Endothelial cell (in vitro differentiated cells): ENCODE results near the gene ATP5MC2. TPM values are rescaled to one million over a fixed set of nuclear protein-coding genes. Genes with fewer than 3 reads are reported as not detected.
"Not testable (repeated sequence)": the region's sequence is repeated elsewhere in the genome, so short reads cannot be mapped to it uniquely, and the experiment has no call there.

Source experiments
- DNase-seq: peaks from one replicate; pipeline ENCODE4 v3.0.0; 2021; ENCODE audit warnings: low spot score
- H3K27ac Mint-ChIP-seq: one replicate; pipeline ENCODE4 v1.8.0; 2021; ENCODE audit warnings: mixed read lengths, inconsistent platforms; ENCODE audit not compliant: unreplicated experiment
- H3K27me3 Mint-ChIP-seq: one replicate; pipeline ENCODE4 v1.8.0; 2021; ENCODE audit warnings: mild to moderate bottlenecking, moderate library complexity, mixed read lengths, inconsistent platforms; ENCODE audit not compliant: unreplicated experiment
- H3K36me3 Mint-ChIP-seq: one replicate; pipeline ENCODE4 v1.8.0; 2021; ENCODE audit warnings: mild to moderate bottlenecking, low read depth, mixed read lengths, inconsistent platforms; ENCODE audit not compliant: unreplicated experiment
- H3K4me1 Mint-ChIP-seq: one replicate; pipeline ENCODE4 v1.8.0; 2021; ENCODE audit warnings: mild to moderate bottlenecking, mixed read lengths, inconsistent platforms; ENCODE audit not compliant: unreplicated experiment
- H3K4me3 Mint-ChIP-seq: one replicate; pipeline ENCODE4 v1.8.0; 2021; ENCODE audit warnings: mild to moderate bottlenecking, mixed read lengths, inconsistent platforms; ENCODE audit not compliant: unreplicated experiment
- H3K9me3 Mint-ChIP-seq: one replicate; pipeline ENCODE4 v1.8.0; 2021; ENCODE audit warnings: mixed read lengths, inconsistent platforms; ENCODE audit not compliant: unreplicated experiment
- CTCF ChIP-seq: fragments of 200-600 bp; sonication (generic); IDR thresholded peaks from one replicate; pipeline ENCODE4 v1.5.0; 2021; ENCODE audit warnings: antibody characterized with exemption; ENCODE audit not compliant: unreplicated experiment
- total RNA-seq: library from RNA; stranded (reverse); fragmentation: NEBNext Ultra II Directional; extraction: Animal tissue kit (Norgen Biotek cat#: 25700); gene quantifications from one replicate; pipeline ENCODE4 v1.2.1, GENCODE V29; 2021; ENCODE audit not compliant: unreplicated experiment

Gene ATP5MC2
- total RNA-seq, 1 donor from 2014 or later, result 342 TPM

- Mint-ChIP-seq H3K27ac (no peak overlapping the region), H3K4me1 (no peaks in the 10 kb centered on the region), H3K4me3 (no peak overlapping the region), H3K36me3 (no peaks in the 10 kb centered on the region), H3K27me3 (no peaks in the 10 kb centered on the region), H3K9me3 (no peaks in the 10 kb centered on the region)
- TF ChIP-seq CTCF, result no peak
- no peak for DNase-seq
These were observed 31.8 kb downstream of the ATP5MC2 start for GRCh38 chr12:53644133-53644532.

GRCh38 chr12:53643232-53643979, 32.5 kb downstream of the ATP5MC2 start:
- H3K4me1 Mint-ChIP-seq, result no peaks in the 10 kb centered on the region
- H3K4me3 Mint-ChIP-seq, result no peak overlapping the region
- TF ChIP-seq CTCF, result no peak
- no peaks in the 10 kb centered on the region for H3K9me3 Mint-ChIP-seq
- H3K27me3 Mint-ChIP-seq, result no peaks in the 10 kb centered on the region
- H3K27ac Mint-ChIP-seq, result no peak overlapping the region
- H3K36me3 Mint-ChIP-seq, result no peaks in the 10 kb centered on the region
- DNase-seq, result no peak

- Mint-ChIP-seq H3K4me3 (no peak overlapping the region), H3K9me3 (no peaks in the 10 kb centered on the region), H3K4me1 (no peaks in the 10 kb centered on the region), H3K27ac (no peak overlapping the region), H3K36me3 (no peaks in the 10 kb centered on the region), H3K27me3 (no peaks in the 10 kb centered on the region)
- no peak for DNase-seq
- no peak for TF ChIP-seq CTCF
These were observed 37.8 kb downstream of the ATP5MC2 start for GRCh38 chr12:53638057-53638456.

- Mint-ChIP-seq H3K27me3 (no peaks in the 10 kb centered on the region), H3K27ac (no peak overlapping the region), H3K4me3 (no peak overlapping the region), H3K36me3 (no peaks in the 10 kb centered on the region), H3K9me3 (no peaks in the 10 kb centered on the region), H3K4me1 (no peaks in the 10 kb centered on the region)
- no peak for TF ChIP-seq CTCF
- DNase-seq, result no peak
These were observed 39.2 kb downstream of the ATP5MC2 start for GRCh38 chr12:53636641-53637040.

- H3K4me1 Mint-ChIP-seq, H3K9me3 Mint-ChIP-seq, DNase-seq, H3K27me3 Mint-ChIP-seq, H3K4me3 Mint-ChIP-seq, H3K27ac Mint-ChIP-seq, H3K36me3 Mint-ChIP-seq: not testable (repeated sequence)
These were observed 40.2 kb downstream of the ATP5MC2 start for GRCh38 chr12:53635708-53636107.
